Measurements from ENCODE around the gene GRM1. TPM values are rescaled to one million over a fixed set of nuclear protein-coding genes. Genes with fewer than 3 reads are reported as not detected.

Gene GRM1
- total and polyA plus RNA-seq, 2 experiments from 2014 or later = 0.29 to 0.63 TPM

GRCh38 chr6:146433881-146434731 is 405.2 kb downstream of the GRM1 start:
- Histone ChIP-seq H3K79me2 (replicated peaks; ENCODE audit: insufficient read depth) (no peaks in the 10 kb centered on the region), H3K4me2 (peak overlapping the region; percentile 94), H3F3A (replicated peaks; ENCODE audit: low read depth) (no peaks in the 10 kb centered on the region), H3K27ac (ENCODE audit: low read depth) (no peak overlapping the region), H4K20me1 (replicated peaks; ENCODE audit: insufficient read depth) (no peaks in the 10 kb centered on the region), H3K36me3 (ENCODE audit: insufficient read depth) (no peaks in the 10 kb centered on the region), H3K9me2 (ENCODE audit: insufficient read depth) (no peaks in the 10 kb centered on the region), H3K4me1 (ENCODE audit: insufficient read depth) (no peaks in the 10 kb centered on the region), H3K27me3 (ENCODE audit: insufficient read depth) (peaks cover 29% of the 10 kb centered on the region), H3K4me3 (peak overlapping the region; percentile 68), H2AFZ (peak overlapping the region; percentile 98)
- Mint-ChIP-seq H3K4me3 (peak overlapping the region; percentile 81), H3K9me3 (no peaks in the 10 kb centered on the region), H3K27me3 (ENCODE audit: insufficient read depth, low read depth, poor library complexity) (peaks cover 21% of the 10 kb centered on the region), H3K27ac (no peak overlapping the region), H3K4me1 (peaks cover 12% of the 10 kb centered on the region; the same call in 2 of the 3 replicates), H3K36me3 (ENCODE audit: low read depth) (no peaks in the 10 kb centered on the region)
- DNase-seq (ENCODE audit: low spot score) = peak; percentile 60
- ATAC-seq = peak; percentile 88
- TF ChIP-seq POLR2AphosphoS5 (IDR thresholded peaks at IDR 0.05; ENCODE audit: low read depth) (no peak), EZH2phosphoT487 (IDR thresholded peaks at IDR 0.05; ENCODE audit: unreplicated experiment) (no peak), EZH2 (IDR thresholded peaks at IDR 0.05; ENCODE audit: low read depth, unreplicated experiment) (no peak), NANOG (IDR thresholded peaks at IDR 0.05; ENCODE audit: borderline replicate concordance) (no peak), ZNF114 (CRISPR knock-in tag; IDR thresholded peaks at IDR 0.05) (no peak), ZNF331 (CRISPR knock-in tag; IDR thresholded peaks at IDR 0.05; ENCODE audit: low read depth) (no peak), STAT1 (IDR thresholded peaks at IDR 0.05; ENCODE audit: unreplicated experiment) (no peak), ETS1 (IDR thresholded peaks at IDR 0.05) (no peak), REST (IDR thresholded peaks at IDR 0.05; ENCODE audit: unreplicated experiment) (no peak), JUNB (IDR thresholded peaks at IDR 0.05; ENCODE audit: unreplicated experiment) (no peak), CREB1 (CRISPR knock-in tag; IDR thresholded peaks at IDR 0.05; ENCODE audit: low read depth) (no peak)
- TF ChIP-seq, protein P1, sequence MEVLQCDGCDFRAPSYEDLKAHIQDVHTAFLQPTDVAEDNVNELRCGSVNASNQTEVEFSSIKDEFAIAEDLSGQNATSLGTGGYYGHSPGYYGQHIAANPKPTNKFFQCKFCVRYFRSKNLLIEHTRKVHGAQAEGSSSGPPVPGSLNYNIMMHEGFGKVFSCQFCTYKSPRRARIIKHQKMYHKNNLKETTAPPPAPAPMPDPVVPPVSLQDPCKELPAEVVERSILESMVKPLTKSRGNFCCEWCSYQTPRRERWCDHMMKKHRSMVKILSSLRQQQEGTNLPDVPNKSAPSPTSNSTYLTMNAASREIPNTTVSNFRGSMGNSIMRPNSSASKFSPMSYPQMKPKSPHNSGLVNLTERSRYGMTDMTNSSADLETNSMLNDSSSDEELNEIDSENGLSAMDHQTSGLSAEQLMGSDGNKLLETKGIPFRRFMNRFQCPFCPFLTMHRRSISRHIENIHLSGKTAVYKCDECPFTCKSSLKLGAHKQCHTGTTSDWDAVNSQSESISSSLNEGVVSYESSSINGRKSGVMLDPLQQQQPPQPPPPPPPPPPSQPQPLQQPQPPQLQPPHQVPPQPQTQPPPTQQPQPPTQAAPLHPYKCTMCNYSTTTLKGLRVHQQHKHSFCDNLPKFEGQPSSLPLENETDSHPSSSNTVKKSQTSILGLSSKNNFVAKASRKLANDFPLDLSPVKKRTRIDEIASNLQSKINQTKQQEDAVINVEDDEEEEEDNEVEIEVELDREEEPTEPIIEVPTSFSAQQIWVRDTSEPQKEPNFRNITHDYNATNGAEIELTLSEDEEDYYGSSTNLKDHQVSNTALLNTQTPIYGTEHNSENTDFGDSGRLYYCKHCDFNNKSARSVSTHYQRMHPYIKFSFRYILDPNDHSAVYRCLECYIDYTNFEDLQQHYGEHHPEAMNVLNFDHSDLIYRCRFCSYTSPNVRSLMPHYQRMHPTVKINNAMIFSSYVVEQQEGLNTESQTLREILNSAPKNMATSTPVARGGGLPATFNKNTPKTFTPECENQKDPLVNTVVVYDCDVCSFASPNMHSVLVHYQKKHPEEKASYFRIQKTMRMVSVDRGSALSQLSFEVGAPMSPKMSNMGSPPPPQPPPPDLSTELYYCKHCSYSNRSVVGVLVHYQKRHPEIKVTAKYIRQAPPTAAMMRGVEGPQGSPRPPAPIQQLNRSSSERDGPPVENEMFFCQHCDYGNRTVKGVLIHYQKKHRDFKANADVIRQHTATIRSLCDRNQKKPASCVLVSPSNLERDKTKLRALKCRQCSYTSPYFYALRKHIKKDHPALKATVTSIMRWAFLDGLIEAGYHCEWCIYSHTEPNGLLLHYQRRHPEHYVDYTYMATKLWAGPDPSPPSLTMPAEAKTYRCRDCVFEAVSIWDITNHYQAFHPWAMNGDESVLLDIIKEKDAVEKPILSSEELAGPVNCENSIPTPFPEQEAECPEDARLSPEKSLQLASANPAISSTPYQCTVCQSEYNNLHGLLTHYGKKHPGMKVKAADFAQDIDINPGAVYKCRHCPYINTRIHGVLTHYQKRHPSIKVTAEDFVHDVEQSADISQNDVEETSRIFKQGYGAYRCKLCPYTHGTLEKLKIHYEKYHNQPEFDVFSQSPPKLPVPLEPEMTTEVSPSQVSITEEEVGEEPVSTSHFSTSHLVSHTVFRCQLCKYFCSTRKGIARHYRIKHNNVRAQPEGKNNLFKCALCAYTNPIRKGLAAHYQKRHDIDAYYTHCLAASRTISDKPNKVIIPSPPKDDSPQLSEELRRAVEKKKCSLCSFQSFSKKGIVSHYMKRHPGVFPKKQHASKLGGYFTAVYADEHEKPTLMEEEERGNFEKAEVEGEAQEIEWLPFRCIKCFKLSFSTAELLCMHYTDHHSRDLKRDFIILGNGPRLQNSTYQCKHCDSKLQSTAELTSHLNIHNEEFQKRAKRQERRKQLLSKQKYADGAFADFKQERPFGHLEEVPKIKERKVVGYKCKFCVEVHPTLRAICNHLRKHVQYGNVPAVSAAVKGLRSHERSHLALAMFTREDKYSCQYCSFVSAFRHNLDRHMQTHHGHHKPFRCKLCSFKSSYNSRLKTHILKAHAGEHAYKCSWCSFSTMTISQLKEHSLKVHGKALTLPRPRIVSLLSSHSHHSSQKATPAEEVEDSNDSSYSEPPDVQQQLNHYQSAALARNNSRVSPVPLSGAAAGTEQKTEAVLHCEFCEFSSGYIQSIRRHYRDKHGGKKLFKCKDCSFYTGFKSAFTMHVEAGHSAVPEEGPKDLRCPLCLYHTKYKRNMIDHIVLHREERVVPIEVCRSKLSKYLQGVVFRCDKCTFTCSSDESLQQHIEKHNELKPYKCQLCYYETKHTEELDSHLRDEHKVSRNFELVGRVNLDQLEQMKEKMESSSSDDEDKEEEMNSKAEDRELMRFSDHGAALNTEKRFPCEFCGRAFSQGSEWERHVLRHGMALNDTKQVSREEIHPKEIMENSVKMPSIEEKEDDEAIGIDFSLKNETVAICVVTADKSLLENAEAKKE (CRISPR knock-in tag; IDR thresholded peaks at IDR 0.05) = no peak
- TF ChIP-seq, protein P2, sequence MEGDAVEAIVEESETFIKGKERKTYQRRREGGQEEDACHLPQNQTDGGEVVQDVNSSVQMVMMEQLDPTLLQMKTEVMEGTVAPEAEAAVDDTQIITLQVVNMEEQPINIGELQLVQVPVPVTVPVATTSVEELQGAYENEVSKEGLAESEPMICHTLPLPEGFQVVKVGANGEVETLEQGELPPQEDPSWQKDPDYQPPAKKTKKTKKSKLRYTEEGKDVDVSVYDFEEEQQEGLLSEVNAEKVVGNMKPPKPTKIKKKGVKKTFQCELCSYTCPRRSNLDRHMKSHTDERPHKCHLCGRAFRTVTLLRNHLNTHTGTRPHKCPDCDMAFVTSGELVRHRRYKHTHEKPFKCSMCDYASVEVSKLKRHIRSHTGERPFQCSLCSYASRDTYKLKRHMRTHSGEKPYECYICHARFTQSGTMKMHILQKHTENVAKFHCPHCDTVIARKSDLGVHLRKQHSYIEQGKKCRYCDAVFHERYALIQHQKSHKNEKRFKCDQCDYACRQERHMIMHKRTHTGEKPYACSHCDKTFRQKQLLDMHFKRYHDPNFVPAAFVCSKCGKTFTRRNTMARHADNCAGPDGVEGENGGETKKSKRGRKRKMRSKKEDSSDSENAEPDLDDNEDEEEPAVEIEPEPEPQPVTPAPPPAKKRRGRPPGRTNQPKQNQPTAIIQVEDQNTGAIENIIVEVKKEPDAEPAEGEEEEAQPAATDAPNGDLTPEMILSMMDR (conservative IDR thresholded peaks at IDR 0.05; ENCODE audit: low read depth in 2 of 2) = no peak
